Esophagus muscularis mucosa (tissue), 4 donors: ENCODE data around the gene C4orf50. TPM values are rescaled to one million over a fixed set of nuclear protein-coding genes. Genes with fewer than 3 reads are reported as not detected.
A peak's percentile ranks its signal among the peaks of the same experiment; 100 is the strongest.
"Not testable (repeated sequence)": the region's sequence is repeated elsewhere in the genome, so short reads cannot be mapped to it uniquely, and the experiment has no call there.

Experiments used
- DNase-seq: peaks from one replicate; pipeline ENCODE4 v3.0.0-alpha.2; 2017; ENCODE audit errors: extremely low spot score
- H3K27ac ChIP-seq, 4 donors: fragments of 200-600 bp; sonication (generic); replicated peaks in 1 of 4; 1 replicate in 3 of 4; 2 replicates in 1 of 4; pipeline ENCODE4 v1.5.1; 2016 to 2019; ENCODE audit warnings: mild to moderate bottlenecking in 1 of 4
- H3K27me3 ChIP-seq, 4 donors: fragments of 200-600 bp; sonication (generic); one replicate each; pipeline versions ENCODE4 v1.5.1 to v1.6.0; 2016 to 2019
- H3K36me3 ChIP-seq, 4 donors: fragments of 200-600 bp; sonication (generic); one replicate each; pipeline ENCODE4 v1.5.1; 2016 to 2019
- H3K4me1 ChIP-seq, 4 donors: fragments of 200-600 bp; sonication (generic); one replicate each; pipeline ENCODE4 v1.5.1; 2016 to 2019
- H3K4me3 ChIP-seq, 4 donors: fragments of 200-600 bp; sonication (generic); 1 replicate in 2 of 4; 2 replicates in 2 of 4; pipeline ENCODE4 v1.5.1; 2016 to 2019; ENCODE audit warnings: mild to moderate bottlenecking in 4 of 4, moderate library complexity in 1 of 4
- H3K9me3 ChIP-seq, 4 donors: fragments of 200-600 bp; sonication (generic); 1 replicate in 3 of 4; 2 replicates in 1 of 4; pipeline ENCODE4 v1.5.1; 2016 to 2019
- EP300 ChIP-seq: sonication (generic); formaldehyde crosslinking; IDR thresholded peaks from one replicate; pipeline ENCODE4 v1.6.1; 2017; ENCODE audit warnings: antibody characterized with exemption
- POLR2A ChIP-seq: fragments of 450-650 bp; IDR thresholded peaks from one replicate; pipeline ENCODE4 v1.6.1; 2017; ENCODE audit warnings: antibody characterized with exemption, moderate library complexity, mild to moderate bottlenecking, low read depth
- POLR2AphosphoS5 ChIP-seq, 2 donors: sonication (generic); formaldehyde crosslinking; IDR thresholded peaks; one replicate each; pipeline ENCODE4 v1.6.1; 2017; ENCODE audit warnings: antibody characterized with exemption in 2 of 2
- WGBS: methylation state at CpG from one replicate; pipeline ENCODE4 v1.1.5; 2018; 5-methylcytosine and 5-hydroxymethylcytosine counted together
- intact Hi-C: fragments of 100-400 bp; cut with DNase I; formaldehyde crosslinking; loops from one replicate; pipeline ENCODE4 v1.15.1; 2023
- total RNA-seq, 4 donors: library from RNA; depleted of rRNA; stranded (reverse); fragments of >200 nt; gene quantifications; one replicate each; pipeline versions ENCODE4 v1.1.0 to v1.2.1, GENCODE V29; 2016
- TF ChIP-seq, protein P1 (sequence below), 3 experiments: fragments of 200-600 bp in 2 of 3; fragments of 450-650 bp in 1 of 3; sonication (generic) in 2 of 3; IDR thresholded peaks; one replicate each; pipeline ENCODE4 v1.5.1; 2017 to 2019; ENCODE audit warnings: antibody characterized with exemption in 3 of 3, mild to moderate bottlenecking in 2 of 3, moderate library complexity in 1 of 3

C4orf50 gene
- total RNA-seq, 4 donors from 2014 or later: 0.11 to 0.42 (median 0.26) TPM

DNA sequence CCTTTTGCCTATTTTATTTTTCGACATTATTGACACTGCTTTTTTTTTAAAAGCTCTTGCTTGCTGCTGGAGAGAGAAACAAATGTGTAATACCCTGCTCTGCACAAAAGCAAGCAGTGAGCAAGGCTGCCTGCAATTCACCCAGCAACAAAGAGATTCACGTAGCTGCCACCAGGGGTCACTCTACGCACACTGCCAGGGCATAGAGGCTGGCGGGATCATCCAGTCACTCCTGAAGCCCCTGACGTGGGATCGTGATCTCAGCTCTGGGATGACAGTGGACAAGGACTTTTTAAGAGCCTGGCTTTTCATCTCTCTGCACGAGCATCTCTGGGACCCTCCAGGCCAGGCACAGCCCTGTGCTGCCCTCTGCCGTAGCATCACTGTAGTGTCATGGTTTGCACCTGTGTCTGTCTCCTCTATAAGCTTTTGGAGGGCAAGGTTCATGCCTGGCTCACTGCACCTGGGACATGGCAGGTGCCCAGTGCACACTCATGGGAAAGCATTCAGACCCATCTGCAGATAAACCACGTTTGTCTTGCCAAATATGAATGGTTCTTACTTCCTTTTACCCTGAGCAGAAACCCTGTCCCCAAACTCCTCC, 19.8 kb downstream of the C4orf50 start:
- H3K9me3 ChIP-seq: no peaks in the 10 kb centered on the region
- no peak for DNase-seq
- H3K4me3 ChIP-seq: no peak overlapping the region
- peaks cover 0 to 49% (median 0%) of the 10 kb centered on the region in 4 donors for H3K27me3 ChIP-seq
- intact Hi-C loops: loop anchor here (10.0 kb wide), 2 partner anchors 86 to 336 kb away; no protein-coding TSS in a partner anchor
- TF ChIP-seq POLR2AphosphoS5 (IDR thresholded peaks at IDR 0.05) (peak in 1 of 2 donors; percentile 7), POLR2A (no peak)
- TF ChIP-seq, protein P1, sequence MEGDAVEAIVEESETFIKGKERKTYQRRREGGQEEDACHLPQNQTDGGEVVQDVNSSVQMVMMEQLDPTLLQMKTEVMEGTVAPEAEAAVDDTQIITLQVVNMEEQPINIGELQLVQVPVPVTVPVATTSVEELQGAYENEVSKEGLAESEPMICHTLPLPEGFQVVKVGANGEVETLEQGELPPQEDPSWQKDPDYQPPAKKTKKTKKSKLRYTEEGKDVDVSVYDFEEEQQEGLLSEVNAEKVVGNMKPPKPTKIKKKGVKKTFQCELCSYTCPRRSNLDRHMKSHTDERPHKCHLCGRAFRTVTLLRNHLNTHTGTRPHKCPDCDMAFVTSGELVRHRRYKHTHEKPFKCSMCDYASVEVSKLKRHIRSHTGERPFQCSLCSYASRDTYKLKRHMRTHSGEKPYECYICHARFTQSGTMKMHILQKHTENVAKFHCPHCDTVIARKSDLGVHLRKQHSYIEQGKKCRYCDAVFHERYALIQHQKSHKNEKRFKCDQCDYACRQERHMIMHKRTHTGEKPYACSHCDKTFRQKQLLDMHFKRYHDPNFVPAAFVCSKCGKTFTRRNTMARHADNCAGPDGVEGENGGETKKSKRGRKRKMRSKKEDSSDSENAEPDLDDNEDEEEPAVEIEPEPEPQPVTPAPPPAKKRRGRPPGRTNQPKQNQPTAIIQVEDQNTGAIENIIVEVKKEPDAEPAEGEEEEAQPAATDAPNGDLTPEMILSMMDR (IDR thresholded peaks at IDR 0.05): peak; percentile 70 to 90 (median 83)
- 4% methylated on average over 7 of the region's 9 CpGs for WGBS
- peaks cover 0 to 3% (median 0%) of the 10 kb centered on the region in 4 donors for H3K4me1 ChIP-seq
- H3K36me3 ChIP-seq: no peaks in the 10 kb centered on the region
- no peak overlapping the region for H3K27ac ChIP-seq

GRCh38 chr4:5996641-5997040, 21.6 kb downstream of the C4orf50 start:
- no peak overlapping the region for H3K27ac ChIP-seq
- WGBS: 62% methylated on average over 4 of the region's 4 CpGs
- no peak for DNase-seq
- TF ChIP-seq, protein P1 (IDR thresholded peaks at IDR 0.05): no peak
- TF ChIP-seq EP300 (no peak), POLR2AphosphoS5 (IDR thresholded peaks at IDR 0.05) (no peak), POLR2A (no peak)
- intact Hi-C loops: loop anchor here (10.0 kb wide), 2 partner anchors 88 to 338 kb away; no protein-coding TSS in a partner anchor
- H3K4me3 ChIP-seq: no peak overlapping the region
- peaks cover 0 to 3% (median 0%) of the 10 kb centered on the region in 4 donors for H3K4me1 ChIP-seq
- H3K27me3 ChIP-seq: peaks cover 0 to 67% (median 2%) of the 10 kb centered on the region in 4 donors
- H3K9me3 ChIP-seq: no peaks in the 10 kb centered on the region
- H3K36me3 ChIP-seq: no peaks in the 10 kb centered on the region

DNA sequence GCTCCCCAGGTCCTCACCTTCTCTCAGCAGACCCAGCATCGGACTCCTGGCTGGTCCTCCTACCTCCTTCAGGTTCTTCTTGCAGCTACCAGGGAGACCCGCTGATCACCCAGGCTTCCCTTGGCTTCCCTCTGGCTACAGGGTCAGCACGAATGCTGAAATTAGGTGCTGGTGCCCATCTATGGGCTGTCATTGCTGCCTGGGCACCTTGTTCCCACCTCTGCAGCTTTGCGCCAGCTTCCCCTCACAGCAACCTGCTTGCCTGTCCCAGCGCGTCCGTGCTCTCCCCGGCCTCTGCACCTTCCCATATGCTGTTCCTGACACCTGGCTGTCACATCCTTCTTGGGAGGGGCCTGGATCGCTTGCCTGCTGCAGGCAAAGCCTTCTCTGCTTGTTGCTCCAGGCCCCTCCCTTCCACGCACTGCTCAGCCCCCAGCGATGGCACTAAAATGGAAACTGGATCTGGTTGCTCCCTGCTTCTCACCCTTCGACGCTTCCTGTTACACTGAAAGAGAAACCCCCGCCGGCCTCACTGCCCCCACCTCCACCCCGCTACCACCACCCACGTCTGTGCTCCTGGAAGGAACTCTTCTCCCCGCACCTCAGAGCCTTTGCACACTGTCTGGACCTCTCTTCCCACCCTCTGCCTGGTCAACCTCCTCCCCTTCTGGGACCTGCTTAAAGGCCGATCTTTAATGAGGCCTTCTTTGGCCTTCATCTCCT, 22.2 kb downstream of the C4orf50 start:
- no peaks in the 10 kb centered on the region for H3K9me3 ChIP-seq
- DNase-seq: no peak
- H3K36me3 ChIP-seq: no peaks in the 10 kb centered on the region
- no peak overlapping the region for H3K4me3 ChIP-seq
- 60% methylated on average over 19 of the region's 19 CpGs for WGBS
- intact Hi-C loops: loop anchor here (10.0 kb wide), 2 partner anchors 89 to 339 kb away; no protein-coding TSS in a partner anchor
- H3K27ac ChIP-seq: no peak overlapping the region
- H3K4me1 ChIP-seq: peaks cover 0 to 3% (median 0%) of the 10 kb centered on the region in 4 donors
- no peak for TF ChIP-seq POLR2A
- peaks cover 0 to 73% (median 2%) of the 10 kb centered on the region in 4 donors for H3K27me3 ChIP-seq

DNA sequence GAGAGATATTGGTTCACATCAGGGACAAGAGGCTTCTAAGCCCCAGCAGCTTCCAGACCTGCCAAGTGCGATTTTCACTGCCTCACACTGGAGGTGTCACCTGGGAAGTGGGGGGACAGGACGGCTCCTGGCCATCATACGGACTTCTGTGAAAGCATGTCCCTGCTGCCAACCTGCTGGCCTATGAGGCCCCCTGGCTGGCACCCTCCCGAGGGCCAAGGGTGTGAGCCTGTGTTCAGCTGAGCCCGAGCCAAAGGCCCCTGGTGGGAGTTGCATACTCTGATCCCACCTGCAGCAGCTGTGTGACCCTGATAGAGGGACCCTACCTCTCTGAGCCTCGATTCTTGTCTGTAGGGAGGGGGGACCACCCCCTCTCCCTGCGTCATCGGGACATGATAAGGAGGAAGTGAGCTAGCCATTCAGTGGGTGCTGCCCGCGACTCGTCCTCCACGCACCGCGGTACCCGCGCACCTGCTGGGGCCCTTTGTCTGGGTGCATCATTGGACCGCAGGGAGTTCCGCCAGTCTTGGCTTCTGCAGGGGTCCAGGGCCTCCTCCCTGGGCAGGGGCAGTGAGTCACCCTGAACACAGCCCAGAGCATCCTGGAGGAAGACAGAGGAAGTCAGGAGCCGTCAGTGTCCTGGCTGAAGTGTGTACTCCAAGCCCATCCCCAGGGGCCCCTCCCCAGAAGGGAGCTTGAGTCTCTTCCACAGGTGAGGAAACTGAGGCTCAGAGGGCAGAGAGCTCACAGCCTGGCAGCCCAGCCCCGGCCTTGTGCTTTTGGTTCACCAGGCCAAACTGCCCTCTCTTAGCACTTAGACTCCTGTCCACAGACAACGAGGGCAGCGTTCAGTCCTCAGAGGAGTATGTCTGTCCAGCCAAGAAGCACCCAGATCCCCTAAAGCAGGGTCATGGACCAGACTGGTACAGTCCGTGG, 24.1 kb downstream of the C4orf50 start:
- H3K27ac ChIP-seq: no peak overlapping the region
- H3K36me3 ChIP-seq: no peaks in the 10 kb centered on the region
- no peak for TF ChIP-seq POLR2AphosphoS5 (IDR thresholded peaks at IDR 0.05)
- TF ChIP-seq EP300: no peak
- TF ChIP-seq, protein P1 (IDR thresholded peaks at IDR 0.05): no peak
- no peak for TF ChIP-seq POLR2A
- H3K27me3 ChIP-seq: peaks cover 0 to 78% (median 2%) of the 10 kb centered on the region in 4 donors
- peaks cover 0 to 3% (median 0%) of the 10 kb centered on the region in 4 donors for H3K4me1 ChIP-seq
- WGBS: 91% methylated on average over 18 of the region's 23 CpGs
- no peak overlapping the region for H3K4me3 ChIP-seq
- intact Hi-C loops: loop anchor here (10.0 kb wide), 2 partner anchors 91 to 341 kb away; no protein-coding TSS in a partner anchor
- DNase-seq: no peak
- H3K9me3 ChIP-seq: no peaks in the 10 kb centered on the region

DNA sequence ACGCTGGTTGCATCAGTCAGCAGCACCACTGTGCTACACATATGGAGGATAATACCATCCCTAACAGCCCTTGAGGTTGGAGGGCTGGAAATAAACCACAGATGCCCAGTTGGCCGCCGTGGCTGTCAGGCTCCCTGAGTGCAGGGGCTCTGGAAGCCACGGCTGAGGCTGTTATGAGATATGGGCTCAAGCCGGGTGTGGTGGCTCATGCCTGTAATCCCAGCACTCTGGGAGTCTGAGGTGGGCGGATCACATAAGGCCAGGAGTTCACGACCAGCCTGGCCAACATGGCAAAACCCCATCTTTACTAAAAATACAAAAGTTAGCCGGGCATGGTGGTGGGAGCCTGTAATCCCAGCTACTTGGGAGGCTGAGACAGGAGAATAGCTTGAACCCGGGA, 24.9 kb downstream of the C4orf50 start:
- intact Hi-C loops: loop anchor here (10.0 kb wide), 2 partner anchors 91 to 341 kb away; no protein-coding TSS in a partner anchor
- not testable (repeated sequence) for H3K36me3 ChIP-seq, DNase-seq, H3K4me3 ChIP-seq, H3K27ac ChIP-seq, H3K4me1 ChIP-seq, H3K9me3 ChIP-seq
- peaks cover 0 to 71% (median 2%) of the 10 kb centered on the region in 4 donors for H3K27me3 ChIP-seq
- WGBS: 83% methylated on average over 9 of the region's 9 CpGs
